Measurements from ENCODE around the gene FAM131C.
"Not testable (repeated sequence)": the region's sequence is repeated elsewhere in the genome, so short reads cannot be mapped to it uniquely, and the experiment has no call there.

Gene FAM131C

GRCh38 chr1:16022393-16022792, 51.1 kb downstream of the FAM131C start:
- no peak overlapping the region for H3K4me3 ChIP-seq (ENCODE audit: low read depth, low read length)
- DNase-seq (ENCODE audit: low read depth) = no peak

GRCh38 chr1:16021681-16022080, 51.8 kb downstream of the FAM131C start, which contains the start of gene CLCNKA:
TSS of gene CLCNKA (plus strand) at chr1:16022036. CDS start at chr1:16022620, 584 bp downstream.
- DNase-seq (ENCODE audit: low read depth) = no peak
- H3K4me3 ChIP-seq (ENCODE audit: low read depth, low read length) = no peak within 1 kb of the TSS

- not testable (repeated sequence) for DNase-seq (ENCODE audit: low read depth); H3K4me3 ChIP-seq (ENCODE audit: low read depth, low read length)
These were observed 52.6 kb downstream of the FAM131C start for GRCh38 chr1:16020878-16021277.

- DNase-seq (ENCODE audit: low read depth) = no peak
- H3K4me3 ChIP-seq (ENCODE audit: low read depth, low read length) = no peak overlapping the region
These were observed 53.1 kb downstream of the FAM131C start for GRCh38 chr1:16020325-16020724.

- no peak overlapping the region for H3K4me3 ChIP-seq (ENCODE audit: low read depth, low read length)
- DNase-seq (ENCODE audit: low read depth) = no peak
These were observed 53.7 kb downstream of the FAM131C start for GRCh38 chr1:16019644-16020277.

GRCh38 chr1:16018749-16019643, 54.5 kb downstream of the FAM131C start:
- H3K4me3 ChIP-seq (ENCODE audit: low read depth, low read length) = no peak overlapping the region
- no peak for DNase-seq (ENCODE audit: low read depth)

GRCh38 chr1:16018308-16018707, 55.1 kb downstream of the FAM131C start:
- no peak overlapping the region for H3K4me3 ChIP-seq (ENCODE audit: low read depth, low read length)
- no peak for DNase-seq (ENCODE audit: low read depth)

- peak; percentile 68 for DNase-seq (ENCODE audit: low read depth)
- peak within 1 kb of the TSS; percentile 13 for H3K4me3 ChIP-seq (ENCODE audit: low read depth, low read length)
These were observed 55.8 kb downstream of the FAM131C start, which contains the start of gene HSPB7 for GRCh38 chr1:16017461-16018303. TSS of gene HSPB7 (minus strand) at chr1:16018043. CDS start at chr1:16017963, 80 bp downstream.

- no peak for DNase-seq (ENCODE audit: low read depth)
- peak overlapping the region; percentile 3 for H3K4me3 ChIP-seq (ENCODE audit: low read depth, low read length)
These were observed 56.4 kb downstream of the FAM131C start for GRCh38 chr1:16017076-16017460.

- no peak overlapping the region for H3K4me3 ChIP-seq (ENCODE audit: low read depth, low read length)
- DNase-seq (ENCODE audit: low read depth) = no peak
These were observed 57.2 kb downstream of the FAM131C start for GRCh38 chr1:16015960-16016901.

GRCh38 chr1:16015491-16015890, 58.0 kb downstream of the FAM131C start:
- H3K4me3 ChIP-seq (ENCODE audit: low read depth, low read length) = no peak overlapping the region
- no peak for DNase-seq (ENCODE audit: low read depth)

- H3K4me3 ChIP-seq (ENCODE audit: low read depth, low read length) = no peak overlapping the region
- no peak for DNase-seq (ENCODE audit: low read depth)
These were observed 58.7 kb downstream of the FAM131C start for GRCh38 chr1:16014509-16015482.

- no peak for DNase-seq (ENCODE audit: low read depth)
- no peak overlapping the region for H3K4me3 ChIP-seq (ENCODE audit: low read depth, low read length)
These were observed 59.6 kb downstream of the FAM131C start for GRCh38 chr1:16013908-16014258.

- no peak for DNase-seq (ENCODE audit: low read depth)
- H3K4me3 ChIP-seq (ENCODE audit: low read depth, low read length) = peak overlapping the region; percentile 33
These were observed 60.1 kb downstream of the FAM131C start for GRCh38 chr1:16013220-16013907.

GRCh38 chr1:16012590-16013219, 60.7 kb downstream of the FAM131C start:
- H3K4me3 ChIP-seq (ENCODE audit: low read depth, low read length) = peak overlapping the region; percentile 33
- no peak for DNase-seq (ENCODE audit: low read depth)

- H3K4me3 ChIP-seq (ENCODE audit: low read depth, low read length) = no peak overlapping the region
- DNase-seq (ENCODE audit: low read depth) = no peak
These were observed 61.4 kb downstream of the FAM131C start for GRCh38 chr1:16011936-16012589.
